Choroid plexus epithelial cell (primary cell): ENCODE measurements around the gene SLC38A1.
A peak's percentile ranks its signal among the peaks of the same experiment; 100 is the strongest.
"Not testable (repeated sequence)": the region's sequence is repeated elsewhere in the genome, so short reads cannot be mapped to it uniquely, and the experiment has no call there.

Source experiments
- DNase-seq: peaks from one replicate; pipeline ENCODE4 v3.0.0-alpha.2; 2010; ENCODE audit warnings: low read depth
- H3K4me3 ChIP-seq: 2 replicates; pipeline ENCODE4 v1.5.1; 2011; ENCODE audit warnings: low read depth, mild to moderate bottlenecking, control low read depth, low read length, moderate library complexity
- TF ChIP-seq, protein P1 (sequence below): conservative IDR thresholded peaks from 2 replicates; pipeline ENCODE4 v1.5.1; 2011; ENCODE audit warnings: low read depth, mild to moderate bottlenecking, control low read depth, inconsistent platforms, low read length, moderate library complexity

Gene SLC38A1

DNA sequence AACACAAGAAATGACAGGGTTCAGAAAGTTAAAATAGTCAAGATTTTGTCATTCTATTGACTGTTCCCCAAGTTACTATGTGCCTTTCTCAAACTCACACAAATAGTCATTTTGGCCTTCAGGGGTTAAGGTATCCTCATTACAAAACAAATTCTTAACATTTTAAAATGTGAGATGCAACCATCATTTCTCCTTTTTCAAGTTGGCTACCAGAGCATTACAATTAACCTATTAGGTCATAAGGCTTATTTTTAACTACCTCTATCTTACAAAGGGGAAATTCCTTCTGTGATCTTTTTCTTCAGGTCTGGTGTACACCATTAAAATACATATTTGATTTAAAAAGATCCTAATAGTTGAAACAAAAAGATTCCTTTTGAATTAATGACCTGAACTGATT, 61.2 kb downstream of the SLC38A1 start:
- TF ChIP-seq, protein P1, sequence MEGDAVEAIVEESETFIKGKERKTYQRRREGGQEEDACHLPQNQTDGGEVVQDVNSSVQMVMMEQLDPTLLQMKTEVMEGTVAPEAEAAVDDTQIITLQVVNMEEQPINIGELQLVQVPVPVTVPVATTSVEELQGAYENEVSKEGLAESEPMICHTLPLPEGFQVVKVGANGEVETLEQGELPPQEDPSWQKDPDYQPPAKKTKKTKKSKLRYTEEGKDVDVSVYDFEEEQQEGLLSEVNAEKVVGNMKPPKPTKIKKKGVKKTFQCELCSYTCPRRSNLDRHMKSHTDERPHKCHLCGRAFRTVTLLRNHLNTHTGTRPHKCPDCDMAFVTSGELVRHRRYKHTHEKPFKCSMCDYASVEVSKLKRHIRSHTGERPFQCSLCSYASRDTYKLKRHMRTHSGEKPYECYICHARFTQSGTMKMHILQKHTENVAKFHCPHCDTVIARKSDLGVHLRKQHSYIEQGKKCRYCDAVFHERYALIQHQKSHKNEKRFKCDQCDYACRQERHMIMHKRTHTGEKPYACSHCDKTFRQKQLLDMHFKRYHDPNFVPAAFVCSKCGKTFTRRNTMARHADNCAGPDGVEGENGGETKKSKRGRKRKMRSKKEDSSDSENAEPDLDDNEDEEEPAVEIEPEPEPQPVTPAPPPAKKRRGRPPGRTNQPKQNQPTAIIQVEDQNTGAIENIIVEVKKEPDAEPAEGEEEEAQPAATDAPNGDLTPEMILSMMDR = no peak
- no peak for DNase-seq
- H3K4me3 ChIP-seq = no peak overlapping the region

DNA sequence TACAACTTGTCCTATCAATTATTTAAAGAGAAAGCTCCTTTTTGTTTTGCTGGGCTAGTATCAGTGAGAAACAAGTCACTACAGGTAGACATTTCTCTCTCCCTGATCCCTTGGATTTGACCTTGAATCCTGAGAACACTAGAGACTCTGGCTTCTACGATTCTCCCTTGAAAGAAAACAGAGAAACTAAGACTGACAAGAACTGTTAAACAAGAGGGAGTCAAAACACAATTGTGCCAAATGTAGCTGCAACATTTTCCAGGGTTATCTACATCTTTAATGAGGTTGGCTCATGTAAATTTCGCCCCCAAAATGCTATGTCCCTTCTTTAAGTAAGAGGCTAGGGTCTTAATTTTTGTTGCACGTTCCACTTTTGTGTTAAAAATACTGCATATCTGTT, 62.4 kb downstream of the SLC38A1 start:
- H3K4me3 ChIP-seq = no peak overlapping the region
- TF ChIP-seq, protein P1 = no peak
- DNase-seq = no peak

DNA sequence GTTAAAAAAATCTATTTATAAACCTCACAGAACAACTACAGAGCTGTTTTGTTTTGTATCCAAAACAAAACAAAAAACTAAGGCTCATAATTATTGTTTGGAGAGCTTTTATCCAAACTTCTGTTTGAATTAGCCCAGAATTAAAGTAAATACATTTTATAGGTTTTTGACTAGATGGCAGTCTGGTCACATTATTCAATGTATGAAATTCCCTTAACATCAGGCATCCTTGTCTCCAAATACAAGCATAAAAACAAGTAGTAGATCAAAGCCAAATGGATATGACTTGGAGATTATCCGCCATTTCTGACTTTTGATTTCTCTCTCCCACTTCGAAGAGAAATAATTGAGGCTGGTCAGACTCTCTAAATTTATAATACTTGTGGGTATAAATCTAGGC, 63.5 kb downstream of the SLC38A1 start:
- TF ChIP-seq, protein P1 = no peak
- DNase-seq = peak; percentile 35
- H3K4me3 ChIP-seq = no peak overlapping the region

DNA sequence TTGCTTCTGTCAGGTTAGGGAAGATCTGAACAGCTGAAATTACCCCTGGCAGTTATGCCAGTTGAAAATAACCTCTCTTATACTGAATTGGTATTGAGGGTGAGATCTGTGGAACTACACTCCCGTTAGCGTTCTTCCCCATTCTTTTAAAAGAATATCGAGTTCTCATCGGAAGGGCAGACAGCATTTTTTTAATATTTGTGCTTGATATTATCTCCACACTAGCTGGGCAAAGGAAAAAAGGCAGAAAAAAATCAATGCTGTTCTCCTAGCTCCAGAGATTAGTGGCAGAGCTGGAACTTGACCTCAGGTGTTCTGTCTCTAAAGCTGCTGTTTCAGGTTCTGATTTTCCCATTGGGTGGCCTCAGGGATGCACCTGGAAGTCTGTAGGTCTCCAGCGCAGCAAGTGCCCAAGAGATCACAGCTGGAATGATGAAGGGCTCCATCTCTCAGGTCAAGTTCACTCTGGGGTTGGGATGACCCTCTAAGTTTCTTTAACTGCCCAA, 67.5 kb downstream of the SLC38A1 start:
- TF ChIP-seq, protein P1 = no peak
- H3K4me3 ChIP-seq = no peak overlapping the region
- no peak for DNase-seq

DNA sequence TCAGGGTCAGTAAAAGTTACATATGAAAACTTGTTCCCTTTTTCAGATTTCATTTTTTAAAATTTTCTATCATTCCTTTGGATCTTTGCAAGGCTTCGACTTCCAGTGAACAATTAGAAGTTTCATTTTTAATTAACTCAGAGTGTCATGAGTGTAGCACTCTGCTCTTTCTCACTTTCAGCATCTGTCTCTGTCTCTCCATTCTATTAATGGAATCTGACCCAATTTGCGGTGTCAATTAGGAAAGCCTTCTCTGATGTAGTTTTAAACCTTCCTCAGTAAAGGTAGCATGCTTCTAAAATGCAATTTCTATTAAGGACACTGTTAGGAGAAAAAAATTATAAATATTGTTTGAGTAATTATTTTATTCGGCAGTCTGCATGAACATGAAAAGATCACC, 68.3 kb downstream of the SLC38A1 start:
- H3K4me3 ChIP-seq = no peak overlapping the region
- TF ChIP-seq, protein P1 = no peak
- DNase-seq = no peak

DNA sequence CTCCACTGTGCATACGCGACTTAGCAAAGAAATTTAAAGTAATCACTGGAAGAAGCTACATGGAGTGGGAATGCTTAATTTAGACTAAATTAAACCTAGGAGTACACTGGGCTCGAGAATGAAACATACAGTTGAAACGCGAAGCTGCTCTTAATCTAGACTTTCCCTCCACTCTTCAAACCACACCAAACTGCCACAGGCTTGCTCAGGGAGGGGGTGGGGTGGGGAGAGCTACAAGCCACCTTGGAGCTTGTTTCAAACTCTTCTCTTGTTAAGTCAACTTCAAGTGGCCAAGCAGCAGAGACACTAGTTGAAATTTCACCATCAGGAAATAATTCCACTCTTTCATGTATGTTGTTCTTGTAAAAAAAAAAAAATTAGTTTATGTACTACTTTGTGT, 69.9 kb downstream of the SLC38A1 start:
- TF ChIP-seq, protein P1 = no peak
- no peak for DNase-seq

DNA sequence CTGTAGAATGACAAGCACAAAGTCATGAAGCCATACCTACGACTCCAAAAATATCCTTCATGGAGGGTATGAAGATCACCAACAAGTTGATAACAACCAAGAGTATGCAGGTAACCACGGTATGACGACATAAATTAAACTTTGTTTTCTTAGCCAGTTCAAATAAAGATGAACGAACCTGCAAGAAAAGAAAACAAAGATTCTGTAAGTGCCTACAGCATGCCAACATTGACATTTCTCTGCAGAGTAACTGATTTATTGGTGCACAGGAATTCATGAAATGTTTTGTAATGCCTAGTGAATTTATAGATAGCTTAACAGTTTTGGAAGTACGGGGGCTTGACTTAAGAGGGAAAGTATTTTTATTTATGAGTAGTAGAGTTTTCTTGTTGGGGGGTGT, 71.0 kb downstream of the SLC38A1 start:
- no peak for DNase-seq
- no peak overlapping the region for H3K4me3 ChIP-seq

More for the DNA sequence above, 69.9 kb downstream of the SLC38A1 start:
- no peak overlapping the region for H3K4me3 ChIP-seq

DNA sequence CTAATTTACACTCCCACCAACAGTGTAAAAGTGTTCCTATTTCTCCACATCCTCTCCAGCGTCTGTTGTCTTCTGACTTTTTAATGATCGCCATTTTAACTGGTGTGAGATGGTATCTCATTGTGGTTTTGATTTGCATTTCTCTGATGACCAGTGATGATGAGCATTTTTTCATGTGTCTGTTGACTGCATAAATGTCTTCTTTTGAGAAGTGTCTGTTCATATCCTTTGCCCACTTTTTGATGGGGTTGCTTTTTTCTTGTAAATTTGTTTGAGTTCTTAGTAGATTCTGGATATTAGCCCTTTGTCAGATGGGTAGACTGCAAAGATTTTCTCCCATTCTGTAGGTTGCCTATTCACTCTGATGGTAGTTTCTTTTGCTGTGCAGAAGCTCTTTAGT, 78.3 kb downstream of the SLC38A1 start:
- not testable (repeated sequence) for DNase-seq, H3K4me3 ChIP-seq

More for the DNA sequence above, 71.0 kb downstream of the SLC38A1 start:
- TF ChIP-seq, protein P1 = no peak
